GM18909 (cell line): Measurements from ENCODE around the gene DTNBP1.

Experiments used
- ATAC-seq: cut with Tn5 transposase; IDR thresholded peaks from one replicate; pipeline ENCODE4 v1.9.1; 2021; ENCODE audit warnings: mild to moderate bottlenecking; ENCODE audit not compliant: unreplicated experiment, poor library complexity

The DTNBP1 gene

DNA sequence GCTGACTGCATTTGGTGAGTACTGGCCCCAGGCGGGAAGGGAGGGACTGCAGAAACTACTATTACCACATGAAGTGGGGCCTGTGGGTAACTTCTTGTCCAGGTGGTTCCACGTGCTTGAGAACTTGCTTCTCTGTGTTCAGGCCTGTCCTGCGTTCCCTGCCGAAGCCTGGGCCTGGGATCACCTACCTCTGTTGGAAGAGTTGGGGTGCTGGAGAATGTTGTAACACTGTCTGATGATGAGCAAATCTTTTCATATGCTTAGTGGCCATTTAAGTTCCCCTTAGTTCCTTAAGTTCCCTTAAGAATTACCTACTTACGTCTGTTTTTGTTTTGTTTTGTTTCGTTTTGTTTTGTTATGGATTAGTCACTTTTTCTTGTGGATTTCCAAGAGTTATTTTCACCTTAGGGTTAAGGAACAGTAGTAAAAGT is 154.4 kb downstream of the DTNBP1 start:
- ATAC-seq: no peak

GRCh38 chr6:15507746-15508145 is 155.1 kb downstream of the DTNBP1 start:
- ATAC-seq: no peak

- no peak for ATAC-seq
Observed at GRCh38 chr6:15507221-15507620, 155.6 kb downstream of the DTNBP1 start.

- no peak for ATAC-seq
Observed at GRCh38 chr6:15506066-15506465, 156.8 kb downstream of the DTNBP1 start.

DNA sequence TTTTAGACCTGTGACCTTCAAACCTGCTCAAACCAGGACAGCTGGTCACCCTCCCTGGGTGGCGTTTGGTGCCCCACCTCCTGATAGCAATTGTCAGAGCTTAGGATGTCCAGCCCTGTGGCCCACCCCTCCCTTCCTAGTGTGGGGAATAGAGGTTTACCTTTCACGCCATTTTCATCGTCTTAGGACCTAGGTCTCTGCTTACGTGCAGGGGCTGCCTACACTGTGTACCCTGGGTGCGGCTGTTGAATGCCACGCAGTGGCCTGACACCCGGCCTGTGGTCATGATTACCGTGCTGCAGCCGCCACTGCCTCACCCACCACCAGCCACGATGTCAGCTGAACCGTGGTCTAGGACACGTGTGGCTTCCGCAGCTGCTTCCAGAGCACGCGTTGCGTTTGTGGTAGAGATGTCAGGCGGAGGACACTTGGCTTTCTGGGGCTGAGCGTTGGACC is 157.3 kb downstream of the DTNBP1 start:
- ATAC-seq: no peak

DNA sequence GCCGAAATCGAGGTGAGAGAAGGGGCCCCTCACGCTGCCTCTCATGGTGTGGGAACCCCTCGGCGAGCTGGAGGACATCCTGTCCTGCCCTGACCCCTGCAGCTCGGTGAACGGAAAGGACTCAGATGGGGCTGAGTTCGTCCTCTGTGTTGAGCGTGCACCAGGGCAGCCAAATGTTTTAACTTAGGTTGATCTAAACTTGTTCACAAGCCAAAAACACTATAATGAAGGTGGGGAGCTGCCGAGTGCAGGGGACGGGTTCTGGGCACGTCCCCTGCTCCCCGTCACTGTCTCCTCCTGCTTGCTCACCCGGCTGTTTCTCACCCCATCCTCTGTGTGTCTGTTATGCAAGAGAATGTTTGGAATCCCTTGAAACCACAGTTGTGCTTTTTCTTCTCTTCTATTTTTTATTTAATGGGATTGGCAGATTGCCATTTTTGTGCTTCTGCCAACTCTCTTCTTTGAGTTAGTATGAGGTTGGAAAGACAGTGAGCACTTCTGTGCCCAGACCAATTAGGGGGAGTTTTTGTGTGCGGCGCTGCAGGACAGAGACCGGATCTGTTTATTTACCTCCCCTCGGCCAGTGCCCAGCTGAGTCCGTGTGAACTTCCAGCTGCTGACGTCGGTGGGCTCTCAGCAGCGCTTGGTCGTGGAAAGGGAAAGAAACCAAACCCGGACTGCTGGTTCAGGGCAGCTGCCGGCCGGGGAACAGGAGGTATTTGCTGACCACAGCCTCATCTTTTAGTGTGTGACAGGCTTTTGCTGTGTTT is 158.1 kb downstream of the DTNBP1 start:
- no peak for ATAC-seq

DNA sequence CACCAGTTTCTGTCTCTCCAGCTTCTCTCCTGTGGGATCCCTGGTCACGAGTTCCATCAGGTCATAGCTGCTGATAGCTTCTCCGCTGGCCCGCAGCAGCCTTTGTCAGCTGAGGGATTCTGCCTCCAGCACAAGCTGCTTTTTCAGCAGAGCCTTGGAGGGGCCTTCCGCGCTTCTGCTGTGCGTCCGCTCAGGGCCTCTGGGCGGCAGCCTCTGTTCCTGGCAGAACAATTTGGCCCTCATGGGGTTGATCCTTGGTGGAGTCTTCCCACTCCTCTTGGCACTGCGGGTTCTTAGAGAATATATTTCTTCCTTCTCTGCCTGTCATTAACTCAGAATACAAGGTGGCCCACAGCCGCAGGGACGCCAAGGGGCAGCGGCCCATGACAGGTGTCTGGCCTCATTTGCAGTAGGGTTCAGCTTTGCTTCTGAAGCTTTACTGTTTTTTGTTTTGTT is 158.8 kb downstream of the DTNBP1 start:
- no peak for ATAC-seq

- ATAC-seq: no peak
Observed at GRCh38 chr6:15503346-15503680, 159.5 kb downstream of the DTNBP1 start.

DNA sequence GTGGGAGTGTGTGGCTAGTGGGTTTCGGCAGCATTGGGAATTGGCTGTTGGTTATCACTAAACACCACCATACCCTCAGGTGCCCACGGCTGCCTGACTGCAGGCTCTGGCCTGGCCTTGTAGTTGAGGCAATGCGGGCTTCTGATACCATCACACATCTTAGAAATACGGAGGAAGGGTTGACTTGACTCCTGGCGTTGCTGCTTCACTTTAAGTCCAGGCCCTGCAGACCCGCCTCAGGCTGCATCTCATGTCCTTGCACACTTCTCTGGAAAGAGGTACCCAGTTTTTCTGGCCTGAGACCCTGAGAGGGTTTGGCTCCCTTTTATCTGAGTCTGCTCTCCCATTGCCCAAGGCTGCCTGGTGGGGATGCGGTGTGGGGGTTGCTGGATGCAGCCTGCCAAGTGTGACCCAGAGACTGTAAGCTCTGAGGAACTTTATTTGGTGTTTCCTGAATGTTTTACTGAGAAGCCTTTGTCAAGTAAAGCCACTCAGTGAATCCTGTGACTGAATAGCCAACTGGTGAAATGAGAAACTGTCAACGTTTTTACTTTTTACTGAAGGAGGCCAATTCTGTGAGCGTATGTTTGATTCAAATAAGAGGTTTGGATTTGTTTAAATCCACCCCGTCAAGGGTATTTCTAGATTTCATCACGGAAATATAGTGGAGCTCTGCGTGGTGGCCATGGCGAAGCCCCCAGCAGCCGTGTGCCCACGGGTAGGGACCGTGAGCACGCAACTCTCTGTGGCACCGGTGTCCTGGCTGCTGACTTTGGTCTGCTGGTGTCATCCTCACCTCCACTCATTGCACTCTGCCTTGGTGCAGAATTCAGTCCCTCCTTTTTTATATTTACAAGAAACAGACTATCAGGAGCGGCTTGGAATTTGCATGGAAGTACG is 160.1 kb downstream of the DTNBP1 start:
- ATAC-seq: no peak

DNA sequence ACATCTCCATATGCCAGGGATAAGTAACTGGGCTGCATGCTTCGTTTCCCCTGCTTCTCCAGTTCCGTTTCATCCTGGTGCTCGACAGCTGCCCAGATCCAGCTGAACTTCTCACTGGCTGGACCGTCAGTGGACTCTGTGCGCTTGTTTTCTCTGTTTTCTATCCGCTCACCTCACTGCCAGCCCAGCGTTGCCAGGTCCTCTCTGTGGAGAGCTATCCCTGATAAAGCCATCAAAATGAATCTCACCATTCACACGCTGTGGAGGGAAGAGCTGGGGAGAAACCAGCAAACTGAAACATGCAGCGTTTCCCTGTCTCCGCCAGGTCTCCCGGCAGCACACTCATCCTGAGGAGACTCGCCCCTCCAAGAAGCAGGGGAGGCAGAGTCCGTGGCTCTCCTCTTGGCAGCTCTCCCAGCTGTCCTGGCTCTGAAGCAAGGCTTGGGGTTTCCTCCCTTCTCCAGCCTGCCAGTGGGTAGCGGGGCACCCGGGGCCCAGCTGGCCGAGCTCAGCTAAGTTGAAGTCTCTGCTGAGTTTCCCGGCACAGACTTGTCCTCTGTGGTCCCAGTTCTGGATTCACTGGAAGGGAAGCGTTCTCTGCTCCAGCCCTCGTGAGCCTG is 160.9 kb downstream of the DTNBP1 start:
- no peak for ATAC-seq

DNA sequence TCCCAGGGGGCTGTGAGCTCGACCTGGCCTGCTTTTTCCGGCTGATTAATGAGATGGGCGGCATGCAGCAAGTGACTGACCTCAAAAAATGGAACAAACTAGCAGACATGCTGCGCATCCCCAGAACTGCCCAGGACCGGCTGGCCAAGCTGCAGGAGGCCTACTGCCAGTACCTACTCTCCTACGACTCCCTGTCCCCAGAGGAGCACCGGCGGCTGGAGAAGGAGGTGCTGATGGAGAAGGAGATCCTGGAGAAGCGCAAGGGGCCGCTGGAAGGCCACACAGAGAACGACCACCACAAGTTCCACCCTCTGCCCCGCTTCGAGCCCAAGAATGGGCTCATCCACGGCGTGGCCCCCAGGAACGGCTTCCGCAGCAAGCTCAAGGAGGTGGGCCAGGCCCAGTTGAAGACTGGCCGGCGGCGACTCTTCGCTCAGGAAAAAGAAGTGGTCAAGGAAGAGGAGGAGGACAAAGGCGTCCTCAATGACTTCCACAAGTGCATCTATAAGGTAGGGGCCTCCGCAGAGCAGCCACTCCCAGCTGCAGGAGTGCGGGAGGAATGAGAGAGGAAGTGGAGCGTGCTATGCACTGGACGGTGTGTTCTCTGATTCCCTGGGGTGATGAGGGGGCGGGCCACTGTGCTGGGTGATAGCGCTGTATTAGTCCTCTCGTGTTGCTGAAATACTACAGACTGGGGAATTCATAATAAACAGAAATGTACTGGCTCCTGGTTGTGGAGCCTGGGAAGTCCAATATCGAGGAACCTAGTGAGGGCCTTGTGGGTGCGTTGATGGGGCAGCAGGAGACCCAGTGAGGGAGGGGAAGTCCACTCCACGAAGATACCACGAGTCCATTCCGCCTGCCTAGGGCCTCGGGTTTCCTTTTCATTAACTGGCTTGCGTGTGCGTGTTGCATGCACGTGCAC is 161.7 kb downstream of the DTNBP1 start:
- ATAC-seq: no peak

DNA sequence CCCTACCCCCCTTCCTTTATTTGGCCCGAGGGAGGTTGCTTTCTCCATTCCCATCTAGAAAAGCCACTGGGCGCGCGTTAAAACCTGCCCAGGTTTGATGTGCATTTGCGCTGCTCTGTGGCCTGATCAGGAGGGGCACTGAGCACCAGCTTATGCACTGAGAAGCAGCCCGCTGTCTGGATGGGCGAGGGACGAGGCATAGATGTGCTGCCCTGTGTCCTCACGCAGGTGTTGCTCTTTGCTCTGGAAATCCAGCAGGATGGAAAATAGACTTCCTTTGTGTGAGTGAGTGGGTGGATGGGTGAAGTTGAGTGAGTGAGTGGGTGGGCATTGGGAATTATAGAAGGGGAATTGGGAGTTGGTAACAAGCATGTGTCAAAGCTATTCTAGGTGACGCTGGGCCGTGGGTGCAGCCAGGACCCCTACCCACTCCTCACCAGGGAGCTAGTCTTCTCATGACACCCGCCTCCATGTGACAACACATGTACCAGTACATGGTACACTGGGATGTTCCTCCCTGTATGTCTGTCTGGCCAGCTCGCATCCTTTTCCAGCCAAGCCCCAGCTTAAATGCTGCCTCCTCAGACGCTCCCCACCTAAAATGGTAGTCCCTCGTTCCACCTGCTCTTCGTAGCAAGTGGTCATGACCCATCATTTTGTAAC is 162.6 kb downstream of the DTNBP1 start:
- ATAC-seq: no peak

GRCh38 chr6:15499591-15499990 is 163.2 kb downstream of the DTNBP1 start:
- ATAC-seq: no peak

DNA sequence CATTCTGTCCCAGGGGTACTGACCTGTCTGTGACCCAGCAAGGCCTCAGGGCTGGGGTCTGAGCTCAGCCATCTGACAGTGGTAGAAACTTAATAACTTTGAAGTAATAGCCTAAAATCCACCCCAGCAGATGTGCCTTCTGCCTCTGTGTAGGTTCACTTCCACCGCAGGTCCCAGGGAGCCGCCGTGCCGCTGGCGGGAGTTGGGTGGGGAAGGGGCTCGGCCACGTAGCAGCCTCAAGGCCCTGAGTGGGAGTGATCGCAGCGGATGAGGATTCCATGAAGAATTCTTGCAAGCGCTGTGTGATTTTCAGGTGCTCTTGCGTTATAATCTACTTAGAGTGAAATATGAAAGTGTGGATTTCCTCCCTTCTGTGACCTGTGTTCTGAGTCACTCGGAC is 163.7 kb downstream of the DTNBP1 start:
- ATAC-seq: no peak

- no peak for ATAC-seq
Observed at GRCh38 chr6:15498640-15499039, 164.2 kb downstream of the DTNBP1 start.

- no peak for ATAC-seq
Observed at GRCh38 chr6:15496345-15497131, 166.3 kb downstream of the DTNBP1 start.

GRCh38 chr6:15495375-15495901 is 167.4 kb downstream of the DTNBP1 start:
- ATAC-seq: no peak

GRCh38 chr6:15493437-15494168 is 169.2 kb downstream of the DTNBP1 start:
- no peak for ATAC-seq
